Brain pericyte (primary cell): ENCODE results near the gene NELFB.

Experiments
- DNase-seq: peaks from one replicate; pipeline ENCODE4 v3.0.0-alpha.2; 2012; ENCODE audit warnings: low read depth, low spot score

NELFB gene

DNA sequence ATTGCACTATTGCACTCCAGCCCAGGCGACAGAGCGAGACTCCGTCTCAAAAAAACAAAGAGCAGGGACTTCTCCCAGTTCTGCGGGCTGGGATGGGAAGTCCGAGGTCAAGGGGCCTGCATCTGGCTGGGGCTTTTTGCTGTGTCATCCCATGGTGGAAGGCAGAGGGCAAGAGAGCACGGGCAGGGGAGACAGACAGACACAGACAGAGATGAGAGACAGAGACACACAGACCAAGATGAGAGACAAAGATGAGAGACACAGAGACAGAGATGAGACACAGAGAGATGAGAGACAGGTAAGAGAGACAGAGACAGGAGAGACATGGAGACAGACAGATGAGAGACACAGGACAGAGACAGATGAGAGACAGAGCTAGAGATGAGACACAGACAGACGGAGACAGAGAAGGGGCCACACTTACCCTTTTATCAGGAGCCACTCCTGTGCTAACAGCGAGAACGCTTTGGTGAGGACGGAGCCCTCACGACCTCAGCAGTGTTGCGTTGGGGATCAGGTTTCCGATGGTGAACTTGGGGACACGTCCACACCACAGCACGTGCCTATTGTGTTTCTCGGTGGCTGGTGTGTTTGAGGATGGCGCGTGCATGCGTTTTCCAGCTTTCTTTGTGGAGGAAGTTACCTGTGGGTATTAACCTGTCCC is 13.5 kb downstream of the NELFB start:
- DNase-seq, result no peak

DNA sequence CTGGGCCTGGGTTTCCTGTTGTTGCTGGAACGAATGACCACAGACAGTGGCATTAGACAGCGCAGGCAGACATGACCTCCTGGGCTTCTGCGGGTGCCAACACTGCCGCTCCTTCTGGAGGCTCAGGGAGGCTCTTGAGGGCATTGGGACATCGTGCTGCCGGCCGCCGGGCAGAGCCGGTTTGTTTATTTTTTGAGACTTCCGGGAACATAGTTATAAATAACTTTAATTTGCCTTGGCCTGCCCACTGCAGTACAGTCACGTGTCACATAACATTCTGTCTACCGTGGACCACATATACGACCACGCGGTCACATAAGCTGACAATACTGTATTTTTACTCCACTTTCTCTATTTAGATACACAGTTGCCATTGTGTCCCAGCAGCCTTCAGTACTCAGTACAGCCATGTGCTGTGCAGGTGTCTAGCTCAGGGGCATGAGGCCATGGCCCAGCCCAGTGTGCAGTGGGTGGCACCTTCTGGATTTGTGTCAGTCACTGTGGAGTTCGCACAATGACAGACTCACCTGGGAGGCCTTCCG is 14.2 kb downstream of the NELFB start:
- DNase-seq, result no peak

DNA sequence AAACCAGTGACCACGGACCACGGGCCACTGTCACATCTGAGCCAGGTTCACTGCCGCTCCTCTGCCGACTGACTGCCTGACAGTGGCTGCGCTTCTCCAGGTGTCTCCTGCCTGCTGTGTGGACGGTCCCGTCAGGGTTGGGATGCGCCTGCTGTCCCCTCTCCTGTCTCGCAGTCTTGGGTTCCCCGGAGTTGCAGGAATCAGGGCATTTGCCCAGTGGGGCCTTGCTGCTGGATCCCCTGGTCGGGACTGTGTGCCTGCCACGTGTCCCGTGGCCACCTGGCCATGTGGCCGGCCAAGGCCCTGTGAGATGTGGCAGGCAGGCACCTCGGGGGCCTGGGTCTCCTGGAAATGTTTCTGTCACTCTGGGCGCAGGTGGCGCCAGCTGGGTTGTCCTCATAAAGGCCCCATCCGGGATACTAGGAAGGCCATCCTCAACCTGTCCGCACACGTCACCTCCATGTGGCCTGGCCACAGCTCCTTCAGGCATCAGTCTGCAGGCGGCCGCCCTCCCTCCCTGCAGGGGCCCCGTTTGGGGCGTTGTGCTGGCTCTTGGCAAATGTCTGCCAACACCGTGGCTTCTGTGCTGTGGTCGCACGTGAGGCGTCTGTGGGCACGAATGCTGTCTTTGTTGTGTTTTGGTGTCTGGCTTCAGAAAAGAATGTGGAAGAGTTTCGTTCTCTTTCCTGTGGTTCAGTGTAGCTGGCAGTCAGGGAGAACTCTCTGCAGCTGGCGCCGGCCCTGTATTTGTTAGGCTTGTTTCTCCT is 16.0 kb downstream of the NELFB start:
- DNase-seq, result no peak

DNA sequence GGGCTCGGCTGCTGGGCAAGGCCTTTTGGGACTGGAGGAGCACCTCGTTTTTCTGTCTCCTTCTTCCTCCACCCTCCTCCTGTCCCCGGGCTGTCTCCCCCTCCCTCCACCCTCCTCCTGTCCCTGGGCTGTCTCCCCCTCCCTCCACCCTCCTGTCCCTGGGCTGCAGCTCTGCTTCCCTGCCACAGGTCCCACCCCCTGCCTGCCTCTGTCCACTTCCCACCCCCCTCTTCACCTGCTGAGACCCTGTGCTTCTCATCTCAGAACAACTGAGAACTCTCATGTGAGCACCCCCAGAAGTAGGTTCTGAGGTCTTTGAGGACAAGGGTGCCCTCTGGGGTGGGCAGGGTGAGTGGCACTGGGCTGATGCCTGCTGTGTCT is 16.6 kb downstream of the NELFB start:
- no peak for DNase-seq

DNA sequence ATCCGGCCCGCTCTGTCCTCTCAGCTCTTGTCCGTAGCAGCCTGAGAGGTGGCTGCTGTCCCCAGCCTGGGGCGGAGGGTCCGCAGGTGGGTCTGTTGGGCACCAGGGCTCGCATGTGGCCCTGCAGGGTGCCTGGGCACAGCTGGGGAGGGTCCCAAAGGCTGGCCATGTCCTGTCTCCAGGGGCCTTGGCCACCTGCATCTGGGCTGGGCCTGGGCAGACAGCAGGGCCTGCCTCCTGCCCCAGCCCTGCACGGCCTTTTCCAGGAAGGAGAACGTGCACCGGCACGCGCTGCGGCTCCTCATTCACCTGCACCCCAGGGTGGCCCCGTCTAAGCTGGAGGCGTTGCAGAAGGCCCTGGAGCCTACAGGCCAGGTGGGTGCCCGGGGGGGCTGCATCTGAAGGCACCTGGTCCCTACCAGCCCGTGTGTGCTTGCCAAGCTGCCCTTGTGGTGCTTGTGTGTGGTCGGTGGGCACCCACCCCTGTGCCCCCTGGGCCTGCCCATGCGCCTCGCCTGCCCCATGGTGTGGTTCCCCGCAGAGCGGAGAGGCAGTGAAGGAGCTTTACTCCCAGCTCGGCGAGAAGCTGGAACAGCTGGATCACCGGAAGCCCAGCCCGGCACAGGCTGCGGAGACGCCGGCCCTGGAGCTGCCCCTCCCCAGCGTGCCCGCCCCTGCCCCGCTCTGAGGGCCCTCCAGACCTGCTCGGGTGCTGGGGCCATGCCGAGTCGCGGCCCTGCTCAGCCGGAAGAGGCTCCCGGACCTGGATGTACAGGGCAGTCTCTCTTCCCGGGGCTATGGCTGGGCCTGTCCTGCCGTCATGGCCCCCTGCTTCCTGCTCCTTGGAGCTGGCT is 17.3 kb downstream of the NELFB start:
- no peak for DNase-seq

GRCh38 chr9:137273095-137273490 is 18.0 kb downstream of the NELFB start:
- no peak for DNase-seq

DNA sequence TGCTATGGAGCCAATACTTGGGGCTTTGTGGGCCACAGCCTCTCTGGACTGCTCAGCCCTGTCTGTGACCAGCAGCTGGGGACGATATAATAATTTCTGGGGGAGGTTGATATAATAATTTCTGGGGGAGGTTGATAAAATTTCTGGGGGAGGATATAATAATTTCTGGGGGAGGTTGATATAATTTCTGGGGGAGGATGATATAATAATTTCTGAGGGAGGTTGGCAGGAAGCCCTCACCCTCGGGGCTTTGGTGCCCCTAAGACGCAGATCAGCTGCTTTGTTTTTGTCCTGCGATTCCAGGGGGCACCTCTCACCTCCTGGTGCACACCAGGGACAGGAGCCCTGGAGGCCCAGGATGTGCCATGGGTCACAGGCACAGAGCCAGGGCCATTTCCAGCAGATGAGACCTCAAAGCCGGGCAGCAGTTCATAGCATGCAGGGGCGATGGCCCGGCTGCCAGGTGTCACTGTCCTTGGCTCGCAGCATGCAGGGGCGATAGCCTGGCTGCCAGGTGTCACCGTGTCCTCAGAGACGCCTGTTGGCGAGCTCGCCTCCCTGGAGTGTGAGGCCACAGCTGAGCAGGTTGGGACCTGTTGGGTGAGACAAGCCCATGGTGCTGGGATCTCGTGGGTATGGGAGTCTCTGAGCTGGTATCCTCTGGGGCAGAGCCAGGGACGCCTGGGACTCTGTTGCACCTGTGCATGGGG is 18.6 kb downstream of the NELFB start:
- DNase-seq, result no peak

DNA sequence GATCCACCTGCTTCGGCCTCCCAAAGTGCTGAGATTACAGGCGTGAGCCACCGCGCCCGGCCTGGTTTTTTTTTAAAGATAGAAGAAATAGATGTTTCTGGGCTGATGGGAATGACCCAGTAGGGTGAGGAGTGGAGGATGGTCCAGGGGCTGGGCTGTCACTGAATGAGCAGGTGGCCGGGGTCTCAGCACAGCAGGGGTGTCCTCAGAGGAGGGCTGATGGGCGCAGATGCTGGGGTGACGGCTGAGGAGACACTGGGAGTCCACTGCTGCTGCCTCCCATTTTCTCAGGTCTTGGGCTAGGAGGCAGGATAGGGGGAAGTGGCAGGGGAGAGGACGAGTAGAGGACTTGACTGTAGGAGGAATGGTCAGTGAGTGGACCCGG is 20.1 kb downstream of the NELFB start:
- no peak for DNase-seq

DNA sequence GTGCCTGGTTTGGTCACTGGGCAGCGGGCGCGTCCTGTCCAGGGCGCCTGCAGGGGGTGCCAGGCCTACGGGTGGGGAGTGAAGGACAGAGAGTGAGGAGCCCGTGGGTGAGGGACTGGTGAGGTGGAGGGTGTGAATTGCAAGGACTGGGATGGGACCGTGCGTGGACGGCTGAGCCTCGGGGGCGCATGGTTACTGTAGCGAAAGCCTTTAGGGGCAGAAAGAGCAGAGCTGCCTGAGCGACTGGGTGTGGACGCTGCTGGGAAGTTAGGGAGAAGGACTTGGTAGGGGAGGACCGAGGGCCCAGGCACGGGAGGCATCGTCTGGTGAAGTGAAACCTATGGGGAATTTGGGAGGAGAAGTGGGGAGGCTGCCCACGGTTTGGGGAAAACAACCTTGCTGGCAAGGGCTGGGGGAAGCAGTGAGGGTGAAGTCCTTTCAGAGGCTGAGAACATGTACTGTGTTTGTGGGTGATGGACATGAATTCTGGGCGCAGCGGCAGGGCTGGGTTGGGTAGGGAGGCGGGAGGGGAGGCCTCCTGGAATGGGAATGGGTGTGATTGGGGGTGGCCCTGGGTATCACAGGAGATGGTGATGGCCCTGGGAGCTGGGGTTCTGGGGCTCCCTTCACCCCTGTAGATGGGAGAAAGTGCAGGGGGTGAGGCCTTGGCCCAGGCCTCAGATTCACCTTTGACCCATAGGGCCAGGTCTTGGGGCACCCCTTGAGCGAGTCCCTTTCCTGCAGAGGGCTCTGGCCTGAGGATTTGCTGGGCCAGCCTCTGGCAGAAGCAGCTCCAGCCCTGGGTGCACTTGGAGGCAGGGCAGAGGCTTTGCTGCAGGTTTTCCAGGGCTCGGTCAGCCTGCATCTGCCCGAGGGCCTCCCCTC is 20.7 kb downstream of the NELFB start:
- DNase-seq, result no peak

GRCh38 chr9:137276473-137277328 is 21.6 kb downstream of the NELFB start:
- no peak for DNase-seq

DNA sequence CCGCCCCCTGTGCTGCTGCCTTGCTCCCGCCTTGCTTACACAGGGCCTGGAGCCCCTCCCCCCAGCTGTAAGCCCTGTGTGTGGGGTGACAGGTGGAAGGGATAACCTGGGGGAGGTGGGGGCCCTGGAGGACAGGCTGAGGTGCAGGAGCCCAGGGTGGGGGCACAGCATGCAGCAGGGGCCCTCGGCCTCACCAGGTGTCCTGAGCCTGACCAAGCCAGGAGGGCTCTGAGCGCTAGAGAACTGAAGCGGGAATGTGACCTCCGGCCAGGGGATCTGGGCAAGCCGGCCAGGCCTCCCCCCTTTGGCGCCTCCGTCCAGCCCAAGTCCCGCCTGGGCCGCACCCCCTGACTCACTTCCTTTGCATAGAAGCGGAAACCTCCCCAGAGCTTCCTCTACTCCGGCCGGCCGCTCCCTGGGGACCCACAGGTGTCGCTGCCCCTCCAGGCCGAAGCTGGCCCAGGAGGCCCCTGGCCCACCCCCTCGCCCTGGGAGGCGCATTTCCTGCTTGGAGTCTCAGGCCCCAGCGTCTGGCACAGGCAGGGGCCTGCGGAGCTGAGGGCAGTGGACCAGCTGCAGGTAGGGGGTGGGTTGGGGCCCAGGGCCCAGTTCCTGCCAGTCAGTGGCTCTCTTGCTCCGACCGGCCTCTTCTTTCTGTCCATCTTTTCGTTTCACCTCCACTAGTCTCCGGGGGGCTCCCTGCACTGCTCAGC is 22.4 kb downstream of the NELFB start, which contains the start of gene TOR4A:
Gene TOR4A, plus strand, starts transcription at position 398 of the 713 bp plus-strand sequence. CDS start 964 bp downstream, outside the sequence.
- DNase-seq, result no peak

DNA sequence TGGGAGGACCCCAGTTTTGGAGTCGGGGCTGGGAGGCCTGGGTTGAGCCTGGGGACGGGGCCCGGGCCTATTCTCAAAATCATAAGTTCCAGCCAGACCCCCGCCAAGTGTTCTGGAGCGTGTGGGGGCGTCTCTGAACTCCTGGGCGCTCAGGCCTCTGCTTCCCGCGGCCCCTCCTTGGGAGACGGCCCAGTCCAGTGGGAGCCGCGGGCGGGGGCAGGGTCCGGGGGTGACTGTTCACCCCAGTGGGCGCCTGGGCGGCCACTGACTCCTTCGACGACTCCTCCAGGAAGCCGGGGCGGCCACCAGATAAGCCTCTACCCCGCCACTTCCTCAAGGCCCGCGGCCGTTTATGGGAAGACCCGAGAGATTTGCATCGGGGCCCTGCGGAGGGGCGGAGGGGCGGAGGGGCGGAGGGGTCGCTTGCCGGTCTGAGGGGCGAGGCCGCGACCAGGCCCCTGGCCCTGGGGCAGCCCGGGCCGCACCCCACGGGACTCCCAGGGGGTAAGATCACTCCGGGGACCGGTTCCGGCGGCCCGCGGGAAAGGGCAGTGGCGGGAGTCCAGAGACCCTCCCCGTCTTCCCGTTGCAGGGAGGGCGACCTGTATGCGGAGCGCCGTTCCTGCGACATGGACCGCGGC is 23.1 kb downstream of the NELFB start:
- DNase-seq, result no peak

DNA sequence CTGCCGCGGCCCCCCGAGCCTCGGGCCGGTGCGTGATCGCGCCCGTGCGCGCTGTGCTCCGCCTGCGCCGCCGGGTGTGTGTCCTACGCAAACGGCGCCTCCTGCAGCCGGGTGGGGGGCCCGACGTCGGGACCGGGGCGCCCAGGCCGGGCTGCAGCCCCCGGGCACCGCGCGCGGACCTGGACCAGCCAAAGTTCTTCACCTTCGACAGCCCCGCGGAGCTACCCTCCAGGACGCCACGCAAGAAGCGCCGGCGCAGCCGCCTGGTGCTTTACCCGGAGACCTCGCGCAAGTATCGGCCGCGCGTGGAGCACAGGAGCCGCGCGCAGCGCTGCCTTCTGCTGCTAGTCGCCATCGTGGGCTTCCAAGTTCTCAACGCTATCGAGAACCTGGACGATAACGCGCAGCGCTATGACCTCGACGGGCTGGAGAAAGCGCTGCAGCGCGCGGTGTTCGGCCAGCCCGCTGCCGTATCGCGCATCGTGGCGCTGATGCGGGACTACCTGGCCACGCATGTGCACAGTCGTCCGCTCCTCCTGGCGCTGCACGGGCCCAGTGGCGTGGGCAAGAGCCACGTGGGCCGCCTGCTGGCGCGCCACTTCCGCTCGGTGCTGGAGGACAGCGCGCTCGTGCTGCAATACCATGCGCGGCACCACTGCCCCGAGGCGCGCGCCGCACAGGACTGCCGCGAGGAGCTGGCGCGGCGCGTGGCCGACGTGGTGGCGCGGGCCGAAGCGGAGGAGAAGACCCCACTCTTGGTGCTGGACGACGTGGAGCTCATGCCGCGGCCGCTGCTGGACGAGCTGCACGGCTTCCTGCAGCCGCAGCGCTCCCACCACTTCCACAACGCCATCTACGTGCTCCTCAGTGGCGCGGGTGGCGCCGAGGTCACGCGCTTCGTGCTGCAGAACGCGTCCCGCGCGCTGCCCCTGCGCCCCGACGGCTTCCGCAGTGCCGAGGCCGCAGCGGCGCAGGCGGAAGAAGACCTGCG is 23.9 kb downstream of the NELFB start:
- DNase-seq, result no peak

DNA sequence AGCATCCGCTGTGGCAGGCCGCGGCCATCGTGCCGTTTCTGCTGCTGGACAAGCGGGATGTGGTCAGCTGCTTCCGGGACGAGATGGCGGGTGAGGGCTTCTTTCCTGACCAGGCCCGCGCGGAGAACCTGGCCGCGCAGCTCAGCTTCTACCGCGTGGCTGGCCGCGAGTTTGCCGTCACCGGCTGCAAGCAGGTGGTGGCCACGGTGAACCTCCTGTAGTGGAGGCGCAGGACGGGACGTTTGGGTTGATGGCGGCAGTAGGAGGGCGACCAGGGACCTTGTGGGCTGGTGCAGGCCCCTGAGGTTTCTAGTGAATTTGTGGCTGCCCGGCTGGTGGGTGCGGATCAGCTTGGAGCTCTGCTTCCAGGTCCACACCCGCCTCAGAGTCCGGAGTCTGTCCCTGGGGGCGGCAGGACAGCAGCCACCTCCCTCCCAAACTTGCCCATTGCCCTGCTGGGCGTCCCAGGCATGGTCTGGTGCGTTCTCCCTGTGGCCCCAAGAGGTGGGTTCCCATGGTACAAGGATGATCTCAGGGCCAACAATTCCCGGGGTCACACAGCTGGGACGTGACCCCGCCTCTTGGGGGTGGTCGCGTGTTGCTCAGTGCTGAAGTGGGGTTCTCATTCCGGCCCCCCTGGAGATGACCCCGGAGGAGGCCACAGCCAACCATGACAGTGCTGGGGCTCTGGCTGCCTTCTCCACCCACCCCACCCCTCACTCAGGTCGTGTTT is 24.8 kb downstream of the NELFB start:
- no peak for DNase-seq

DNA sequence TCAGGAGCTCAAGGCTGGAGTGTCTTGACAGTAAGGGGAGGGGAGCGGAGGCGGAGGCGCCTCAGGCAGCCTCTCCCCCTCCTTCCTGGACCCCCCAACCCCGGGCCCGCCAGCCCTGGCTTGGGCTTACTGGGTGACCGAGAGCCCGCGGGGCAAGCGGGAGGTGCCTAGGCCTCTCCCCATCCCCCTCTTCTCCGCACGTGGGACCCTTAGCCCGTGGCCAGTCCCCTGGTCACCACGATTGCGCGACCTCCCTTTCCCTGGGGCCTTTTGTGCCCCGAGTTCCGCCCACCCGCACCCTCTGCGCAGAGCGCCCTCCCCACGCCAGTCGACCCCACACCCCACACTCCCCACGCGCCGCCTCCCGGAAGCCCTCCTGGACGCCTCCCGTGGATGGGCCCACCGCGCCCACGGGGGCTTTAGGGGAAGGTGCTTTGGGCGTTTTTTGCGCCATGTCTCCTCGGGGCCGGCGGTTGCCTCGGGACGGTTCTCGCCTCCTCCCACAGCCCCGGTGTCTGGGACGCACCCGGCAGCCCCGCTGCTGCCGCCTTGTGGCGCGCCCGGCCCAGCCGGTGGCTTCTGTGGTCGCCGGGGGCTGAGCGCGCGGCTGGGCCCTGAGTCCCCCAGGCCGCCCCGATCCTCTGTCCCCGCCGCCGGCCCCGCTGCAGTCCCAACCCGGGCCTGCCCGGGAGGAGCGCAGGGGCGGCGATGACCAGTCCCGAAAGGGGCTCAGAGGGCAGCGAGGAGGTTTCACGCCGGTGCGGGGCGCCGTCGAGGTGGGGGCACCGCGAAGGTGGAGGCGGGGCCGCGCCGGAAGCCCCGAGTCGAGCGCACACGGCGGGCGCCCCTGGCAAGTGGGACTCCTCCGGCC is 25.6 kb downstream of the NELFB start:
- no peak for DNase-seq
